HS-5 (cell line): ENCODE data around the gene EFHC1.
"Not testable (repeated sequence)": the region's sequence is repeated elsewhere in the genome, so short reads cannot be mapped to it uniquely, and the experiment has no call there.

Source experiments
- DNase-seq: peaks from one replicate; pipeline ENCODE4 v3.0.0-alpha.2; 2012; ENCODE audit warnings: low read depth

The EFHC1 gene

DNA sequence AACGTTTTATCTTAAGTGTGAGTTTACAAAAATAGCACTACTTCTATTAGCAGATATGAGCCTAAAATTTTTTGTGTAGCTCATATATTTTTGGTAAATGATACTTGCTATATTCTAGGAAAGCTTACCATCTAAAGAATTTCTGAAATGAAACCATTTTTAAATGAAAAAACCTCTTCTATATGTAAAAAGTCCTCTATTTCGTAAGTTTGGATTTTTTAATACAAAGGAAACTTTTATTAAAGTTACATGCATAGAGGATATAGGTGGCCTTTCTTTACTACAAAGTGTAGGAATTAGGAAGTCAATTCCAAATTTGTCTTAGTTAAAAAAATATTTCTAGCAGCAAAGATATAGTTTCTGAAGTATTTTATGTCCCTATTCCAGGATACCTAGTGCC, 18.8 kb downstream of the EFHC1 start:
- DNase-seq, result no peak

DNA sequence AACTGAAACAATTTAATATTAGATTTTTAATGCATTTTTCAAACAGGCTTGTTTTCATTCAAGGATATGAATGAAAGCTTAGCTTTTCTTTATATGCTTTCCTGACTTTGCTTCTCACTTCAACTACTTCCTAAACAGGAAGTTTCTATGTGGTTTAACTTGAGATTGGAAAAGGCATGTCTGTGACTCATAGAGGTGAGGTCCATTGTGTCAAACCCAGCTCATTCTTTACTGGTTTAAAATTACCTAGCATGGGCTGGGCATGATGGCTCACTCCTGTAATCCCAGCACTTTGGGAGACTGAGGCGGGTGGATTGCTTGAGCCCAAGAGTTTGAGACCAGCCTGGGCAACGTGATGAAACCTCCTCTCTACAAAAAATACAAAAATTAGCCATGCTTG, 34.4 kb downstream of the EFHC1 start:
- DNase-seq, result peak; percentile 4

DNA sequence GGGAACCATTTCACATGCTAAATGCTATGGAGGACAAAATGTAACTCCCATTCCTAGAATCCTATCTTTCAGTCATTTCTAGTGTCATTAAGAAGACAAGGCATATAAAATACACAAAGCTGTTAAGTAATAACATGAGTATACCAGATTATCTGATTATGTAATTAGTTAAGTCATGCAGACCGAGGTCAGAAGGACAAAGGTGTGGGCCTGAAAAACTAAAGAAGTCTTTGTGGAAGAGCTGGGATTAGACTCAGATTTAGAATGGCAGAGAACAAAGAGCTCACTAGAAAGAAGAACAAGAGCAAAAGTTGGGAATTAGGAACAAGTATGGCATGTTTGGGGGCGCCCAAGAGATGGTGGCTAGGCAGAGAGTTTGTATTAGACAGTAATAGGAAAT, 37.0 kb downstream of the EFHC1 start:
- DNase-seq, result no peak

DNA sequence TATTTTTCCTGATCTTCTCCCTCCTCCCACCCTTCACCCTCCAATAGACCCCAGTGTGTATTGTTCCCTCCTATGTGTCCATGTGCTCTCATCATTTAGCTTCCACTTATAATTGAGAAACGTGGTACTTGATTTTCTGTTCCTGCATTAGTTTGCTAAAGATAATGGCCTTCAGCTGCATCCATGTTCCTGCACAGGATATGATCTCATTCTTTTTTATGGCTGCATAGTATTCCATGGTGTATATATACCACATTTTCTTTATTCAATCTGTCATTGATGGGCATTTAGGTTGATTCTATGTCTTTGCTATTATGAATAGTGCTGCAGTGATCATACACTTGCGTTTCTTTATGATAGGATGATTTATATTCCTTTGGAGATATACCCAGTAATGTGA, 41.1 kb downstream of the EFHC1 start:
- not testable (repeated sequence) for DNase-seq

DNA sequence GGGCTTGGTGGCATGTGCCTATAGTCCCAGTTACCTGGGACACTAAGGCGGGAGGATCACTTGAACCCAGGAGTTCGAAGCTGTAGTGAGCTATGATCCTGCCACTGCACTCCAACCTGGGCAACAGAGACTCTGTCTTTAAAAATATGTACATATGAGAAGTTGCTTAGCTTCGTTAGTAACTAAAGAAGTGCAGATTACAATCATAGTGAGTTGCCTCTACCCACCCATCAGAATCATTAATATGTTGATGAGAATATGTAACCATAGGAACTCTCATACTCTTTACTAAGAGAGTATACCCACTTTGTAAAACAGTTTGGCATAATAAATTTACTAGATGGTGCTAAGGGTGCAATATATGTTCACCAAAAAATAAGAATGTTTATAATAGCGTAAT, 54.0 kb downstream of the EFHC1 start:
- DNase-seq, result no peak

DNA sequence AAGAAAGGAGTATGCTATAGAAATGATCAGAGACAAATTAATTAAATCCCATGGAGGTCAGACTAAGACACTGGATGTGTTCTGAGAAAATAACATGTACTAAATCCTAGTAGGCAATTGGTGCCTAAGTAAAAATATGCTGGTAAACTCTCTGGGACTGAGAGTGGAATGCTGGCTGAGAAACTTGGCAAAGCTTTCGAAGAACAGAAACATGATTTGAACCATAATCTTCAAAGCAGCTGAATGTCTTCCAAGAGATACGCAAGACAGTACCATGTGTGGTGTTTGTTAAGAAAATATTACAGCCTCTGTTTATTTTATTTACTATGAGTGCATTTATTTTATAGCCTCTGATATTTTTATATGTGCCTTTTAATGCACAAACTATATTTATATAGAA, 55.2 kb downstream of the EFHC1 start:
- DNase-seq, result no peak

DNA sequence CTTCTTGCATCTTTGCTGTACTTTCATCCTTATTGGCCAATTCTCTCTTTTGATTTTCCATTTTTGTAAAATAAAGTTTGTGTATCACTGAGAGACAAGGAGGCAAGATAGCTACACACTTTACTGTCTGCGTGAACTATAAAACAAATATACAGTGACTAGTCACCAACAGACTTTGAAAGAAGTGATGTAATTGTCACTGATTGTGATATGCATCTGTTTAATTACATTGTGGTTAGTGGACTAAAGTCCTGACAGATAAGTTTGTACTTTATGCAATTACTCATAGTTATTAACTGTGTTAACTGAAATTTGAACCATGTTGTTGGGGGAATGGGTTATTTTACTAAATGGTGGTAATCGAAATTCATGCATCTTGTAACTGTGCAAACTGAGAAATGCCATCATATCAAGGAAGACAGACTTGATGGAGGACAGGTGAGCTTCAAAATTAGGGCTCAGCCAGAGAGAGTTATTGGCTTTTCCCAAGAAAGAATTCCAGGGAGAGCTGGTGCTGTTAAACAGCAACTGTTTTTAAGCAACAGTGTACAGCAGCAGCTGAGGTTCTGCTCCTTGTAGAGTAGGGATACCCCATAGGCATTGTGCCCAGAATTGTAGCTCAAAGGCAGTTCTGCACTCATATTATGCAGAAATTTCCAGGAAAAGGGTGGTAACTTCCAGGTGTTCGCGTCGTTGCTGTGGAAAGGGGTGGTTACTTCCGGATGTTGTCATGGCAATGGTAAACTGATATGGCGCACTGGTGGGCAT, 62.9 kb downstream of the EFHC1 start:
- no peak for DNase-seq

DNA sequence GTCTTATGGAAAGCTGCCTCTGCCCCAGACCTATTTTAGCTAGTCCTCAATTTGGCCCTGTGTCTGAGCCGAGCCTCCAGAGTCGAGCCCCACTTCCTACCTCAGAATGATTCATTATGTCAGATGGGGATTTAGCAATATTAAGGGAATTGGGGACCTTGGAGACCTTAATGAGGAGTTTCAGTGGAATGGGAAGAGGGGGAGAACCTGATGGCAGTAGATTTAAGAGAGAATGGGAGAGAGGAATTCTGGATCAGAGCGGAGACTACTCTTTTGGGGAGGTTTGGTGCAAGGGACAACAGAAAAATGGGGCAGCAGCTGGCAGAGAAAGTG, 63.5 kb downstream of the EFHC1 start:
- no peak for DNase-seq

DNA sequence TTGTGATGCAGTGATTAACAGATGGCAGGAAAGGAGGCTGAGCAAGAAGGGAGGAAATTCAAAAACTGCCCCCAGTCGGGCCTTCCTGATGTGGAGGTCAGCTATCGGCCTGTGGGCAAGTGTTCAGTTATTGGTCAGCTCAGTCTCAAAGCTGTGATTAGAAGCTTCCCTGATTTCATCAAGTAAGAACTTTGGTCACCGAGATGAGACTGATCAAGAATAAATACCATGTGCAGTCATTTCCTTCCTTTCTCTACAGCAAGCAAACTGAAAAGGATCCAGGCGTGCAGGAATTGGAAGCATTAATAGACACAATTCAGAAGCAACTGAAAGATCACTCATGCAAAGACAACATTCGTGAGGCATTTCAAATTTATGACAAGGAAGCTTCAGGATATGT, 69.7 kb downstream of the EFHC1 start:
- DNase-seq, result no peak

DNA sequence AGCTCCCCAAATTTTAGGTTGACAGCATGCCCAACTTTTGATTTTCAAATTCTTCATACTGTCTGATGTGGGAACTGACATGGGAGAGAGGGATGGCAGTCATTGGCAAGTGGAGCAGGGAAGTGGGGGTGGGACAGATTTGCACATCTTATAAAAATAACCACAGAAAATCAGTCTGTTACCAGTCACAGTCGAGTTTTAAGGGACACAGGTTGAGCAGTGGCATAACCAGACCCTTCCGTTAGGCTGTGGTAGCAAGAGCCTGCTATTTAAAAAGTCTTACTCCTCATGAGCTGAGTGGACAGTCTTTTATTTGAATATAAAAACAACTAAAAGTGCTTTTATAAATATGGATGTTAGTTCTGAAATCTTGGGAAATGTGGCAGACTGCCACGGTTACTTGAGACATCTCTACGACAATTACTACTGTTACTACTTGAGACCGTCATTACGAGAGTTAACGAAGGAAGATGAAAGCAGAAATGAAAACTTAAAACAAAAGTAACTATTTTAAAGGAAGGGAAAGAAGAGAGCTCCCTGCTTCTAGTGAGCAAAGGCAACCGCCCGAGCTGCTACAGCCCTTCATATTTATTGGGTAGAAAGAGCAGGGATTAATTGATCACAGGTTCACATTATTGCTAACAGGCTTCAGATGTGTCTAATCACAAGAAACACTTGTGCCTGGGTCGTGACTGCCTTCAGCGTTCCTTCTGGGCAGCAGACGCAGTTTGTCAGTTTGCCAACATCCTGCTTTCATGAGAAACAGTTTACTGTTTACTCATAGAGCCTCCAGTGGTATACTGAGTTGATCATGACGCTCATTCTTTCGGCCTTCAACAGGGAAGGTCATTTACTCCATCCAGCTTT, 71.3 kb downstream of the EFHC1 start:
- DNase-seq, result no peak

DNA sequence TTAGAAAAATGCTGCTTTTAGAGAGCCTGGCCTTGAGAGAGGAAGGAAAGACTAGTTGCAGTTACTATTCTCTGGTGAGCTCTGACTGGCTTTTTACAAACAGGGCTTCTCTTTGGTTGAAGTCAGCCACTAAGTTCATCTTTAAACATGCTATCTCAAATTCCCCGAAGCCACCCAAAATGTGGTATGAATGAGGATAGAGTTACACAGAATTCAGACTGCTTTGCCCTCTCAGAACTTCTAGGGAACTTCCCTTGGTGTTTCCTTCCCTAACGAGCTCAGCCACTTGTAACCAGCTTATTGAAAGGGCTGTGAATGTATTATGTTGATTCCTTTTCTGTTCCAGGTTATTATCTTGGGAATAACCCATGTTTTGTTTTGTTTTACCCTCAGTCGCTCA, 73.5 kb downstream of the EFHC1 start:
- DNase-seq, result no peak

DNA sequence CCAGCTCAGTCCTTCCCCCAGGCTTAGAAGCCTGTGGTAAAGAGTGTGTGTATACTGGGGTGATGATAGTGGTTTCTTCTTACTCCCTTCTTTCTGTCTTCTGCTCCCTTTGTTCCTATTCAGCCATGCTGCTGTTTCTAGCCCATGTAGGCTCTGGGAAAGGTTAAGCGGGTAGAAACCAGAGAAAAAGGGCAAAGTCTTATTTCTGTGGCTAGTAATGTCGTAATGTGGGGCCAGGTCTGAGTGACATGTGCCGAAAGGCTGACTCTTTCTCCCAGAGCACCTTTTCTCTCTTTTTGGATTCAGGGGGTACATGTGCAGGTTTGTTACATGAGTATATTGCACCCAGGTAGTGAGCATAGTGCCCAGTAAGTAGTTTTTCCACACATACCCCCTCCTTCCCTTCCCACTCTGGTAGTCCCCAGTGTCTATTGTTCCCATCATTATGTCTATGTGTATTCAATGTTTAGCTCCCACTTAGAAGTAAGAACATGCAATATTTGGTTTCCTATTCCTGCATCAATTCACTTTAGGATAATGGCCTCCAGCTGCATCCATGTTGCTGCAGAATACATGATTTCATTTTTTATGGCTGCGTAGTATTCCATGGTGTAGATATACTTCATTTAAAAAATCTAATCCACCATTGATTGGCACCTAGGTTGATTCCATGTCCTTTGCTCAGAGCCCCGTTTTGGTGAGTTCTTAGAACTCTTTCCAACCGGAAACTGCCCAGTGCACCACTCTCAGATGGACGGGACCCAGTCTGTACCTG, 74.3 kb downstream of the EFHC1 start:
- DNase-seq, result no peak

DNA sequence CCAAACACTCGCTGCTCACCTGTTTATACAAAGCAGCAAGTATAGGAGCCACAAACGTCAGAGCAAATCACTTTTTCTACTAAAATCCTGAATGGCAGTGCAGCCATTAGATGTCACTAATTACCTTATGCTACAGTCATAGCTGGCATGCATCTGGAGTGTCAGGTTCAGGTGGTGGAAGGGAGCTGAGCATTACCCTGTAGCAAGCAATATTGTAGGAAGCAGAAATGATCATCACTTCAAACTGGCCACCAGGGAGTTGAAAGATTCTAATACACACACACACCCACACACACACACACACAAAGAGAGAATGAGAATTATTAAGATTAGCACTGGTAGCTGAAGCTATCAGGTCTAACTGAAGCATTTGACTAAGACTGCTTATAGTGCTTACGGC, 75.8 kb downstream of the EFHC1 start:
- no peak for DNase-seq

DNA sequence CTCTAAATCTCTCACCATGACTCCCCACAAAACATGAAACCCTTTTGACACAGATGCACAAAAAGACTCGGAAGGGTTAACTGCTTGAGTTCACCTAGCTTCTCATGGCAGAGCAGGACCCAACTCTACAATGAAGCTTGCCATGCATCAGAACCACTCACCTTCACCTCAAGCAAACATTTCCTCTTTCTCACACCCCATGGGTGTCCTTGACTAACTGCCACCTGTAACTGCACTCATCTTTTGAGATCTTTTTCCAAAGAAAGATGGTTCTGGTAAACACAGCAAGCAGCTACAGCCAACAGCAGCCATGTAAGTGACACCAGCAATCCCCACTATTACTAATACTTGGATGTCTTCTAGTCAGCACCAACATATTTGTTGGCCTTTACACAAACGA, 76.5 kb downstream of the EFHC1 start:
- no peak for DNase-seq

DNA sequence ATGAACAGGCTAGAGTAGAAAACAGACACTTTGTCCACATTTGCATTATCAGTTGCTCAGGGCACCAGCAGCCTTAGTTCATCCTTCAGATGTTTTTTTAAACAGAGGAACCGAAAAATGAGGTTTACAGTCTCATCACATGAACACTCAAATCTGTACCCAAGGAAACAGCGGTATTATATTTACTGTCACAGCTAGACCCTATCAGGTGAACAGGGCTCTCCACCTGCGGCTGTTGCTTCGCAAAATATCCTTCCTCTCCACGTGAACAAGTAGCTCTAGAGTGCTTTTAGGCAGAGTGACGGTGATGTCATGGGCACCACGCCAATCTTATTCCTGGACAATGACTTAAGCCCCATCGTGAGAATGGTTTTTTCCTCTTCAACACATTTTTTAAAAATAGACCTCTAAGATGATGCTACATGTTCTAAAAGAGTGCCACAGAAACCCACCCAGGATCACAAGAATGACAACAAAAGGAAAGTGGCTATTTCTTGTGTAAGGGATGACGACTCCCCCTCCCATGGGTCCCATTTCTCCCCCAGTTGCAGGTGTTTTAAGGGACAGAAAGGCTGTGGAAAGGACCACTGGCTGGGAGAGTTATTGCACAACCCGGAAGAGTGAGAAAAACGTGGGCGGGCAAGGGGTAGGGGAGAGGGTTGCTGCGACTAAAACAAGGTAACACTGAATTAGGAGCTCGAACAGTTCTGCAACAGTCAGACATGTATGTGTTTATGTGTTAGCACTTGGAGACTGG, 77.7 kb downstream of the EFHC1 start:
- DNase-seq, result no peak

DNA sequence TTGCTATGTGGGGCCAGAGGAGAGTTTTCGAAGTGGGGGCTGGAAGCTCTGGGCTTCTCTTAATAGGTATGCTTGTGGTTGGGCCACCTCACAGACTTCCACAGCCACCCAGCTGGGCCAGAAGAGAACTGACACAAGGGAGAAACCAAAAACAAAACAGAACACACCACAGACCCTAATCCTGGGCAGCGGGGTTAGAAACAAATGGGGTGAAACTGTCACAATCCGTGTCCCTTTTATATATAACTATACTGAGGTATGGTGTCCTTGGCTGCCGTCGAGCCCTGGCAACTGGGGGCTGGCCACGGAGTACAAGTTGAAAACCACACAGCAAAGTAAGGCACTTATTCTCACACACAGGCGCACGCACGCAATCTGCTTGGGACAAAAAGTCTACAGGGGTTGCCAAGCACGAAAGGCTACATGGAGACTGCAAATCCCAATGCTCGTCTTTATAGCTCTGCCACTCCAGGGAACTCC, 78.4 kb downstream of the EFHC1 start:
- DNase-seq, result no peak

DNA sequence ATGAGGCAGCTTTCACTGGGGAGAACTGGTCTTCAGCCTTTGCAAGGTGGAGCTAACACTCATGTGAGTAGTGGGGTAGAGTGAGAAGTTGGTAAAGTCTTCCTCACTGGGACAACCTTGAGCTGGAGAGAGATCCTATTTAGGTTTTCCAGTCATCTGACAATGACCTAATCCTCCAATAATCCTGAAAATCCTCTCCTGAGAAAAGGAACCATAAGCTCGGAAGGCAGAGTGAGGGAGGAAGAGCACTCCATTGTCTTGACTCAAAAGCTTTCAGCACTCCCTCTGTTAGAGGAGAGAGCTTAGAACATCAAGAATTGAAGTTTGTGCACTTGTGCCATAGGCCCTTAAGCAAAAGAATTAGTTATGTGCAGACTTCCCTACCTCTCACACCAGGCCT, 78.9 kb downstream of the EFHC1 start:
- no peak for DNase-seq

DNA sequence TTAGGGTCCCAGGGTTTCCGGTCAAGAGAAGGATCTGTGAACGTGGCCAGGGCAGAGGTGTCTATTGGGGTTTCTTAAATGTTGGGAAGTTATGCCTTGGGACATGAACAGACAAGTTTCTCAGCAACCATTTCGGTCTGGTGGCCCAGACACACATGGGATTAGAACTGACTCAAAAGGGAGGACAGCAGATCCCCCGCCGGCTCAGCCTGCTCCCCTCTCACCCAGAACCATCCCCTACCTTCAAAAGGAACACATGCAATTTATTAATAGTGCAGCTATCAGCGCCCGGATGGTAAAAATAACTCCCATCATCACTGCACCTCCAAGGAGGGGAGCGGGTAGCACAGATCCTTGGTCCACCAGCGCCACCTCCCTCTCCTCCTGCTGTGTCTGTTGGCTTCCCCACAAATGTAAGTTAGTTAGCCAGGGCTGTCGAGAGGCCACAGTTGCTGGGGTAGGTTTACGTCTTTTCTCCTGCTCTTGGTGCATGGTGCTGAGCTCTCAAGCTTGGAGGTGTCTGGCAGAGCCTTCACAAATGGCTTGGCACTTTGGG, 79.6 kb downstream of the EFHC1 start:
- no peak for DNase-seq

DNA sequence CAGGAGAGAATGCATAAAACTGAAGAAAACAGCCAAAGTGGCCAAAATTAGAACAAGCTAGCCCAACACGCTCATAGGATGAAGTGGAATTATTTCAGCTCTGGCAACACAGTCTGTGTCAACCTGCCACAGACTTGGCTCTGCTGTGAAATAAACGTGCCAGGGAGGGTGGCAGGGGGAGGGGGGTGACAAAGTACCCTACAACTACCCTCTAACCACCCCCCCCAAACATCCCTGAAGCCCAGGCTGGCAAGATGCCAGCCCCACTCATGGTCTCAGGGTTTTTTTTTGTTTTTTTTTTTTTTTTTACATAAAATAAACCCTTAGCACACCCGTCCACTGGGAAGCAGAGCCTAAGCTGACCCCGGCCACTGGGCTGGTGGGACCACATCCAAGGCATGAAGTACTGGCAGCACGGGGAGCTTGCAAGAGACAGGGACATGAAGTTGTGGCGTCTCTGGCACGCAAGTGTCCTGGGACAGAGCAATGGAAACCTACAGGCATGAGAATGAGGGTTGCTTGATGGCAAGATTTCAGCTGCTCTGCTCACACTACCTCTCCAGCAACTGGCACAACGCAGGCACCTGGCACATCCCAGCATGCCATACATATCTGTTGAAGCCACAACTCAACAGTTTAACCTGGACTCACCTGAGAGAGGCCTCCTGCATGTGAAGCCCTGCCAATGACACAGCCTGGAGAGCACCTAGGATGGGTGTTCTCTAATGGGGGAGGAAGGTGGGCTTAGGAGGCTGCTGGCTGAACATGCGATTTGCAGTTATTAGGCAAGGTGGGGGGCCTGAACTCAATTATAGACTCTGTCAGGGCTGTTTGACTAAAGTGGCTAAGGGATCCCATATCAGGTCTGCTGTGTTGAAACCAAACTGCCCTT, 80.3 kb downstream of the EFHC1 start:
- no peak for DNase-seq

DNA sequence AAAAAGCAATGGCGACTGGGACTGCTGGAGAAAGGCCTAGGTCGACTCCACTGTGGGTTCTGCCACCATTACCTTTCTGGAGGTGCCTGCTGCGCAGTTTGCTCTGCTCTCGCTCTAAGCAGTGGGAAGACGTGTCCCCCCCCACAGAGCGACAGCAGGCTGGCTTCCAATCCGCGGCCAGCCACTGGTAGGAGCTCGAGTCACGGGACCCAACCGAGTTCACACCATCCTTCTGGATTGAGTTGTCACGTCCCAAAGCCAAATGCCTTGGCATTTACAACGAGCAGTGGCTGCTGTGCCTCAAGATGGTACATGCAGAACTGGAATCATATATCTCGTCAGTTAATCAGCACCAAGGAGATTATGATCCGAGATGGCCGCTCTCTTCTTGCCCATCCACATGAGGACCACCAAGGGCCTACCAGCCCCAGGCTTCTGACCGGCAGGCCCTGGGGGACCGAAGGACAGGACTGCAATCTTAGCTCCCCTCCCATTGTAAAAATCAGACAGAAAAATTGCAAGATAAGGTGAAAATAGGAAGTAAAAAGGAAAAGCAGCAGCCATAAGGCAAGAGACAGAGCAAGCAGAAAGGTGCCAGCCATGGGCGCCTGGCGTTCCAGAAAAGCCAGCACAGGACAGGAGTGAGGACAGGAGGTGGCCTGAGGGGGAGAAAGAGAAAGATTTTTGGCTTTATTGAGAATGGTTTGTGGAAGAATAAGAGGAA, 82.3 kb downstream of the EFHC1 start:
- DNase-seq, result no peak
